ENCODE measurements around the gene TP53RK.
"Not testable (repeated sequence)": the region's sequence is repeated elsewhere in the genome, so short reads cannot be mapped to it uniquely, and the experiment has no call there.

Gene TP53RK

GRCh38 chr20:46683939-46684750, 5.1 kb downstream of the TP53RK start:
- DNase-seq = peak in 10 of 56 donors; percentile 8 to 33 (median 14)

GRCh38 chr20:46683668-46683938, 5.6 kb downstream of the TP53RK start:
- peak in 1 of 56 donors; percentile 14 for DNase-seq

GRCh38 chr20:46683011-46683667, 6.1 kb downstream of the TP53RK start:
- DNase-seq = no peak

GRCh38 chr20:46682063-46682821, 7.0 kb downstream of the TP53RK start:
- no peak for DNase-seq

GRCh38 chr20:46681032-46681854, 8.0 kb downstream of the TP53RK start:
- DNase-seq = peak in 31 of 56 donors; percentile 6 to 84 (median 28)

- no peak for DNase-seq
Observed at GRCh38 chr20:46680684-46681031, 8.6 kb downstream of the TP53RK start.

GRCh38 chr20:46678516-46678915, 10.7 kb downstream of the TP53RK start:
- DNase-seq = no peak

- DNase-seq = no peak
Observed at GRCh38 chr20:46677608-46678007, 11.6 kb downstream of the TP53RK start.

GRCh38 chr20:46676649-46677316, 12.5 kb downstream of the TP53RK start:
- DNase-seq = not testable (repeated sequence)

- DNase-seq = no peak
Observed at GRCh38 chr20:46674253-46675083, 14.8 kb downstream of the TP53RK start.

GRCh38 chr20:46673394-46674252, 15.6 kb downstream of the TP53RK start:
- no peak for DNase-seq

- no peak for DNase-seq
Observed at GRCh38 chr20:46672543-46673148, 16.6 kb downstream of the TP53RK start.

GRCh38 chr20:46671866-46672542, 17.2 kb downstream of the TP53RK start:
- DNase-seq = no peak

- no peak for DNase-seq
Observed at GRCh38 chr20:46670585-46671584, 18.4 kb downstream of the TP53RK start.

GRCh38 chr20:46670228-46670584, 19.0 kb downstream of the TP53RK start:
- DNase-seq = no peak

GRCh38 chr20:46666818-46667515, 22.3 kb downstream of the TP53RK start:
- no peak for DNase-seq

Data from amygdala (tissue), 56 donors.